ENCODE results near the gene SEMA5A. TPM values are rescaled to one million over a fixed set of nuclear protein-coding genes. Genes with fewer than 3 reads are reported as not detected.

The SEMA5A gene
- total RNA-seq, 6 experiments from 2014 or later, result 3.1 to 12.6 (median 5.7) TPM

DNA sequence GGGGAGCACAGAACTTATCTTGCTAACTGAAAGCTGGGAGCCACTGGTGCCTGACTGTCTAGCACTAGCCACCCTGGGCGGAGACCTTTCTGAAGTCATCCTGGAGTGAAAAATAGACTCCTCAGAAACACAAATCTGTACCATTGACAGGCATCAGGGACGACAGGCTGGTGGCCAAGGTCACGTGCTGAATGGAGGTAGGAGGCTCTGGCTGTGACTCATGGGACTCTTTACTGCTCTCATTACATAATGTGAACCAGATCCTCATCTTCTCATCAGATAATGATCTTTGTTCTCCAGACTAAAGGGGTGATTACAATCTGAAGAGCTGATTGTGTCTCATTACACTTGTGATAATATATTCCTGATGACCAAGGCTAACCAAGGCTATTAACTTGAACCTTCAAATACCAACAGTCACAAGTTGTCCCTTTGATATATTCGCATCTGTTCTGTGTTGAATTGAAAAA, 91.8 kb downstream of the SEMA5A start:
- no peaks in the 10 kb centered on the region for H3K27me3 ChIP-seq
- TF ChIP-seq, protein P1, sequence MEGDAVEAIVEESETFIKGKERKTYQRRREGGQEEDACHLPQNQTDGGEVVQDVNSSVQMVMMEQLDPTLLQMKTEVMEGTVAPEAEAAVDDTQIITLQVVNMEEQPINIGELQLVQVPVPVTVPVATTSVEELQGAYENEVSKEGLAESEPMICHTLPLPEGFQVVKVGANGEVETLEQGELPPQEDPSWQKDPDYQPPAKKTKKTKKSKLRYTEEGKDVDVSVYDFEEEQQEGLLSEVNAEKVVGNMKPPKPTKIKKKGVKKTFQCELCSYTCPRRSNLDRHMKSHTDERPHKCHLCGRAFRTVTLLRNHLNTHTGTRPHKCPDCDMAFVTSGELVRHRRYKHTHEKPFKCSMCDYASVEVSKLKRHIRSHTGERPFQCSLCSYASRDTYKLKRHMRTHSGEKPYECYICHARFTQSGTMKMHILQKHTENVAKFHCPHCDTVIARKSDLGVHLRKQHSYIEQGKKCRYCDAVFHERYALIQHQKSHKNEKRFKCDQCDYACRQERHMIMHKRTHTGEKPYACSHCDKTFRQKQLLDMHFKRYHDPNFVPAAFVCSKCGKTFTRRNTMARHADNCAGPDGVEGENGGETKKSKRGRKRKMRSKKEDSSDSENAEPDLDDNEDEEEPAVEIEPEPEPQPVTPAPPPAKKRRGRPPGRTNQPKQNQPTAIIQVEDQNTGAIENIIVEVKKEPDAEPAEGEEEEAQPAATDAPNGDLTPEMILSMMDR (IDR thresholded peaks at IDR 0.05), result no peak
- TF ChIP-seq POLR2A (IDR thresholded peaks at IDR 0.05), result no peak
- no peaks in the 10 kb centered on the region for H3K9me3 ChIP-seq
- ATAC-seq (no peak), DNase-seq (no peak)
- no peaks in the 10 kb centered on the region for H3K36me3 ChIP-seq
- H3K27ac ChIP-seq, result no peak overlapping the region
- H3K4me3 ChIP-seq, result no peak overlapping the region
- intact Hi-C loops (cut with DNase I), result no loop called here
- H3K4me1 ChIP-seq, result no peaks in the 10 kb centered on the region
- 82% methylated on average over 1 of the region's 4 CpGs for WGBS (ENCODE audit: insufficient coverage, low coverage, low lambda C conversion rate, missing lambda C conversion rate)

DNA sequence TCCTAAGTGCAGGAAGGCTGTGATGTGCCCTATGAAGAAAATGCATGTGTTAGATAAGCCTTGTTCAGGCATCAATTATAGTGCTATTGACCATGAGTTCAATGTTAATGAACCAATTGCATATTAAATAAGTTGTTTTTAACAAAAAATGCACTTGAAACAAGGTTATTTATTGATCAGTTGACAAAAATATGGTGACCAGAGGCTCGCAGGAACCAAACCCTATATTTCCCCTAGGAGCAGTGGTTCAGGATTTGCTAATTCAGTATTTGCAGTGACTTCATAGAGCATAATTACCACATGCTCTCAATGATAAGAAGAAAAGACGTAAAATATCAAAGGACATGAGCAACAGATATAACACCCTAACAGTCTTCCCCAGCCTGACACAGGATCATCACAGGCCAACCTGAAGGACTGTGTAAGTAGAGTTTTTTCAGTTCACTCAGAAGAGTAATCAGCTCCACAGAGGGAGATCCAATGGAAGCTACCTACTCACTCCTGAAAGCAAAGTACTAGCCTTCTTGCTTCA, 92.3 kb downstream of the SEMA5A start:
- ATAC-seq, result no peak
- TF ChIP-seq POLR2A (IDR thresholded peaks at IDR 0.05), result no peak
- TF ChIP-seq, protein P1 (IDR thresholded peaks at IDR 0.05), result no peak
- Histone ChIP-seq H3K4me1 (no peaks in the 10 kb centered on the region), H3K4me3 (no peak overlapping the region), H3K9me3 (no peaks in the 10 kb centered on the region), H3K36me3 (no peaks in the 10 kb centered on the region), H3K27ac (no peak overlapping the region), H3K27me3 (no peaks in the 10 kb centered on the region)
- DNase-seq, result no peak
- intact Hi-C loops (cut with DNase I), result no loop called here
- 86% methylated on average over 2 of the region's 2 CpGs for WGBS (ENCODE audit: insufficient coverage, low coverage, low lambda C conversion rate, missing lambda C conversion rate)

DNA sequence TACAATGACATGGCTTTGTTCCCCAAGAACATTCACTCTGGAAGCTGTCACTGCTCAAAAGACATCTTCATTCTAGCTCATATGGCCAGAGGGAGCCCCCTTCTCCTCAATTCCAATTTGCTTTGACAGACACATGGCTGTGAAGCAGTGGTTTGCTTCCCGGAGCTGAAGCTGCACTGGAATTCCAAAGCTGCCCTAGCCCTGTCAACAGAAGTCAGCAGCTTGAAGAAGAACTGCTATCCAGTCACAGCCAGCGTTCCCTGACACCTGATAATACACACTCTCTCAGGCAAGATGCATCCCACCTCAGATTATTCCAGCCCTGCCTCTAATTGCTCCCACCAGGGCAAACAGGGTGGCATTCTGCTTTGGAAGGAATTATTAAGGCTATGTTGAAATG, 93.7 kb downstream of the SEMA5A start:
- WGBS (ENCODE audit: insufficient coverage, low coverage, low lambda C conversion rate, missing lambda C conversion rate), result 64% methylated on average over 2 of the region's 2 CpGs
- no peak for DNase-seq

DNA sequence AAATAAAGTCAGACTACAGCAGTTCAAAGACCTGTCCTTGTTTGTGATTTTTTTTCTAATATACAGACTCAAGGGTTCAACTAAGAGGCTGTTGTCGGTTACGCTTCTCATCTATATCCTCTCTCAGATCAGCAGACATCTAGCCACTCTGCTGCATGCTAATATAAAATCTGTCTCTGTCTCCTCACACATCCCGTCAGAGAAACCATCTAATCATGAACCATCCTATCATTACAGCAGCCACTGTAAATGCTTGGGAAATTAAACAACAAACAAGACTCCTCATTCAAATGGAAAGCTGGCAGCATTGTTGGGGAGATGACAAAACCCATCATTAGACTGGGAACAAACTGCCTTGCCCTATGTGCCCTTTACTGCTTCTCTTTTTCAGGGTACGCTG, 94.8 kb downstream of the SEMA5A start:
- intact Hi-C loops (cut with DNase I), result no loop called here
- H3K36me3 ChIP-seq, result no peaks in the 10 kb centered on the region
- WGBS (ENCODE audit: insufficient coverage, low coverage, low lambda C conversion rate, missing lambda C conversion rate), result 79% methylated on average over 4 of the region's 4 CpGs
- no peak overlapping the region for H3K27ac ChIP-seq
- no peaks in the 10 kb centered on the region for H3K27me3 ChIP-seq
- H3K4me1 ChIP-seq, result no peaks in the 10 kb centered on the region
- TF ChIP-seq POLR2A (IDR thresholded peaks at IDR 0.05), result no peak
- TF ChIP-seq, protein P1 (IDR thresholded peaks at IDR 0.05), result no peak
- no peak overlapping the region for H3K4me3 ChIP-seq
- ATAC-seq (no peak), DNase-seq (no peak)
- no peaks in the 10 kb centered on the region for H3K9me3 ChIP-seq

More for the DNA sequence above, 93.7 kb downstream of the SEMA5A start:
- no peak for ATAC-seq
- no peak overlapping the region for H3K27ac ChIP-seq
- intact Hi-C loops (cut with DNase I), result no loop called here
- no peak overlapping the region for H3K4me3 ChIP-seq
- no peaks in the 10 kb centered on the region for H3K4me1 ChIP-seq
- no peaks in the 10 kb centered on the region for H3K27me3 ChIP-seq
- no peaks in the 10 kb centered on the region for H3K9me3 ChIP-seq
- no peaks in the 10 kb centered on the region for H3K36me3 ChIP-seq
- TF ChIP-seq, protein P1 (IDR thresholded peaks at IDR 0.05), result no peak
- TF ChIP-seq POLR2A (IDR thresholded peaks at IDR 0.05), result no peak

DNA sequence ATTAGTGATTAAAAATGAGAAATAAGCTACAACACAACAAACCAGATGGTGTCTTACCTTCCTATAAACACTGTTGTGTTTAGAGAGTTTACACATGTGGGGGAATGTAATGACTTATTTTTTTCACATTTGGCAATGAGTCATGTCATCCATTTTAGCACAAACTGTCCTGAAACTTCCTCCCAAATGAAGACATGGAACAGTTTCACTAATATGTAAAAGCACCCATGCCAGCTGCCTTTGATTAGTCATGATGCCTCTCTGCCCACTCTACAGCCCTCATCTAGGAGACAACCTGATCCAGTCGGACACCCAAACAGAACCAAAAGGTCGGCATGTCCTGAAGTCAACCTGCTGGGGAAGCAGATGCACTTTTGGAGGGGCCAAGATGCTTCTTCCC, 98.2 kb downstream of the SEMA5A start:
- 81% methylated on average over 2 of the region's 2 CpGs for WGBS (ENCODE audit: insufficient coverage, low coverage, low lambda C conversion rate, missing lambda C conversion rate)

More for the DNA sequence above, 98.2 kb downstream of the SEMA5A start:
- no peak for DNase-seq
- Histone ChIP-seq H3K4me3 (no peak overlapping the region), H3K4me1 (no peaks in the 10 kb centered on the region), H3K27ac (no peak overlapping the region), H3K9me3 (no peaks in the 10 kb centered on the region), H3K27me3 (no peaks in the 10 kb centered on the region), H3K36me3 (no peaks in the 10 kb centered on the region)
- no peak for ATAC-seq
- TF ChIP-seq POLR2A (IDR thresholded peaks at IDR 0.05), result no peak
- TF ChIP-seq, protein P1 (IDR thresholded peaks at IDR 0.05), result no peak
- intact Hi-C loops (cut with DNase I), result no loop called here
